Renal cortex interstitium (tissue), 15 donors: Measurements from ENCODE around the gene OR51A7. TPM values are rescaled to one million over a fixed set of nuclear protein-coding genes. Genes with fewer than 3 reads are reported as not detected.
A peak's percentile ranks its signal among the peaks of the same experiment; 100 is the strongest.
"Not testable (repeated sequence)": the region's sequence is repeated elsewhere in the genome, so short reads cannot be mapped to it uniquely, and the experiment has no call there.

ENCODE experiments used
- DNase-seq, 11 donors: peaks; one replicate each; pipeline ENCODE4 v3.0.0-alpha.2; 2013; ENCODE audit warnings: low read depth in 9 of 11, low spot score in 4 of 11; ENCODE audit errors: extremely low read depth in 1 of 11
- long read RNA-seq, 16 experiments: transcript quantifications; one replicate each; lab custom pipeline, GENCODE V29; 2026
- polyA plus RNA-seq, 3 donors: library from polyadenylated mRNA; unstranded; fragments of 120-200 nt; gene quantifications; one replicate each; pipeline ENCODE4 v1.2.1, GENCODE V29; 2013; ENCODE audit not compliant: insufficient read length in 3 of 3

OR51A7 gene, protein sequence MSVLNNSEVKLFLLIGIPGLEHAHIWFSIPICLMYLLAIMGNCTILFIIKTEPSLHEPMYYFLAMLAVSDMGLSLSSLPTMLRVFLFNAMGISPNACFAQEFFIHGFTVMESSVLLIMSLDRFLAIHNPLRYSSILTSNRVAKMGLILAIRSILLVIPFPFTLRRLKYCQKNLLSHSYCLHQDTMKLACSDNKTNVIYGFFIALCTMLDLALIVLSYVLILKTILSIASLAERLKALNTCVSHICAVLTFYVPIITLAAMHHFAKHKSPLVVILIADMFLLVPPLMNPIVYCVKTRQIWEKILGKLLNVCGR
- not detected for polyA plus RNA-seq
- long read RNA-seq, donor 1: 0 reads
- long read RNA-seq, donor 2: 0 reads
- long read RNA-seq, donor 3: 0 reads
- long read RNA-seq, donor 4: 0 reads
- long read RNA-seq, donor 5: 0 reads
- long read RNA-seq, donor 6: 0 reads
- long read RNA-seq, donor 7: 0 reads
- long read RNA-seq, donor 8: 0 reads
- long read RNA-seq, donor 9: 0 reads
- long read RNA-seq, donor 10: 0 reads
- long read RNA-seq, donor 11: 0 reads
- long read RNA-seq, donor 12: 0 reads
- long read RNA-seq, donor 13: 0 reads
- long read RNA-seq, donor 14: 0 reads
- long read RNA-seq, donor 15: 0 reads
- long read RNA-seq, donor 16: 0 reads

DNA sequence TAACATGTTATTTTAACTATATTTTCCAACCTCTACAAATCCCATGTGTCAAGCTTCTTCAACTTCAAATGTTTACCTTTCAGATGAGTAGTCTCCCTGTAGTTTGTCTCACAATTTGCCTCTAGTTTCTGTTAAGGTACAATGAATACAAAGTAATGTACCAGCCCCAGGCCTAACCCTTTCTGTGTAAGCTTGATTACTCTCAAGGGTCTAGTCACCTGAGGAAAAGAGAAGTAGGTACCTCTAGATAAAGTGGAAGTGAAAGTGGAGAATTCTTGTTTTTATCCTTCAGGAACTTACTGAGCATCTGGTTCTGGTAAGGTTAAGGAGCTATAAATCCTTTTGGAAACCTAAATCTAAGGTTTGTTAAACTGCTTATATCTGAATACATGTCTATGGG is at the start of gene OR51A7:
Gene OR51A7, plus strand, starts transcription at position 300 of the 400 bp plus-strand sequence. CDS start 3,587 bp downstream, outside the sequence.
- no peak for DNase-seq

DNA sequence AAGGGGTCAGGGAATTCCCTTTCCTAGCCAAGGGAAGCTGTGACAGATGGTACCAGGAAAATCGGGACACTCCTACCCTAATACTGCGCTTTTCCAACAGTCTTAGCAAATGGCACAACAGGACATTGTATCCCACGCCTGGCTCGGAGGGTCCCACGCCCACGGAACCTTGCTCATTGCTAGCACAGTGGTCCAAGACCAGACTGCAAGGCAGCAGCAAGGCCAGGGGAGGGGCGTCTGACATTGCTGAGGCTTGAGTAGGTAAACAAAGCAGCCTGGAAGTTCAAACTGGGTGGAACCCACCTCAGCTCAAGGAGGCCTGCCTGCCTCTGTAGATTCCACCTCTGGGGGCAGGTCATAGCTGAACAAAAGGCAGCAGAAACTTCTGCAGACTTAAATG is 49.3 kb upstream of the OR51A7 start:
- DNase-seq: not testable (repeated sequence)

DNA sequence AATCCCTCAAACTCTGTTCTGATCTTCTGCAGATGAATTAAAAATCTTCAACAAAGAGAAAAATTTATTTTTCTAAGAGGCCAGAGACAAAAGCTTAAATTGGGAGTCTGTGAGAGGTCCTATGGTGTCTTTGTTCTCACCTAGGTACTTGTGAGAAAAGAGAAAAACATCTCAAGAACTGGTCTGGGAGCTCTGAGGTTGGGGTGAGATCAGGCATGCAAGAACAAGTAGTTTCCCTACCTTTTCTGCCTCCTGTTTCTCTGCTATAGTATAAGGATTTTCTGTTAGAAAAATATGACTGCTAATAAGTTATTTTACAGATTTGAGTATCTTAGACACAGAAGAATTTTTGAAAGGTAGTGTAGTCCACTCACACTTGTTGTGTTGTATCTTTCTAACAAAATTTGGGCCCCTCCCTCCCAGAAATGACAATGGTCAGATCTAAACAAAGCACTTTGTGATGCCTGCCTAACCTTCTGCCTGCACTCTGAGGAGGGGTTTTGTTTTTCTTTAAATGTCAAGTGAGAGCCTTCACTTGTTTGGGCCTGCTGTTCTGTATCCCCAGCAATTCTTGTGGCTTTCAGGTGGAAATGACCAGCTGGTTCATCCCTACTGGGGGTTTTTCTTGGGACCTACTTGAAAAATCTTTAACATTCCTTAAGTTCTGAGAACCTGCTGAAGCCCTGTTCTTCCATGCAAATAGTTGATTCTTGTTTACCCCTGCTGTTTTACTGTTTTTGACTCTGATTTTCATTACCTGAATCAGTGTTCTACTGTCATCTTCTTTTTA is 40.9 kb upstream of the OR51A7 start:
- DNase-seq: no peak

DNA sequence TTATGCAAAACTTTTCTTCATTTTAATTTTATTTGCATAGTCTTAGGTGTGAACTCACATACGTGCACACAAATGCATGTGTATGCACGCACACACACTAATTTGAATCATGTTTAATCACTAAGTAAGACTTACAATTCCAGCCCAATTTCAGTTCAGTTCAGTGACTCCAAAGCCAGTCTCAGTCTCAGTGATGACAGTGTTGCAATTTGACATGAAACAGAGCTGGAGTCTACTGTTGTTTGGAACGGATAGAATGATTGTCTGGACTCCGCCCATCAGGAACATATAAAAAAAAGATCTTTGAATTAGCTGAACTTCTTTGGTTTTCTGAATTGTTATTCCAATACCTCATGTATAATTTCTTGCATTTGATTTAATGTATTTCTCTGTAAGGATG is 39.7 kb upstream of the OR51A7 start:
- no peak for DNase-seq

DNA sequence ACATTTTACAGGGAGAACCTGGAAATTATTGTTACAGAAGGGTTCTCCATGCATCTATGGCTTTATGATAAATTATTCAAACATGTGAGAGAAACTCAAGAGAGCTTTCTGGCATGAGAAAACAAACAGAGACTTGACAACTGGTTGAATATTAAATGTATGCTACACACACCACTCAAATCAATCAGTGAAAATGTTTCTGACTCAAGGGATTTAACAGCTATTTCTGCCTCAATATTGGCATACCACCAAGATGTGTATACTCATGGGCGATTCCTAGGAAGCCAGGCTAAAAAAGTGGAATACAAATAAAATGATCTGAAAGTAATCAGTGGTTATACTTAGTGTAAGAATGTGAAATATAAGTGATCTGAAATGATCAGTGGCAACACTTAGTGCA is 37.7 kb upstream of the OR51A7 start:
- no peak for DNase-seq

DNA sequence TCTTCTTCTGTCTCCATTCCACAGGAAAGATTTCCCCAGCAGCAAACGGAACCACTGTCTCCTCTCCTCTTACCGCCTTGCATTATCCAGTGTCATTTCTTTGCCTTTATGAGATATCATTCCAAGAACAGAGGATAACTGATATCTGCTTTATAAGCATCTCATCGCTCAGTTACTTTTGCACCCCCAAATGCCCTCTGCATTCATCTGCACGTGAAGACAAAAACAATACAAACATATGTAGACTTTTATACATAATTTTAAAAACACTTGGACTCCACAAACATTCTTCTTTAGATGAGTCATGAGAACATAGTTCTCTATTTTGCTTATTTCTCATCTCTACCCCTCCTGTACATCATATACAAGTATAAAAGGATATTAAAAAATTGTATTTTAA is 22.4 kb upstream of the OR51A7 start:
- DNase-seq: no peak

DNA sequence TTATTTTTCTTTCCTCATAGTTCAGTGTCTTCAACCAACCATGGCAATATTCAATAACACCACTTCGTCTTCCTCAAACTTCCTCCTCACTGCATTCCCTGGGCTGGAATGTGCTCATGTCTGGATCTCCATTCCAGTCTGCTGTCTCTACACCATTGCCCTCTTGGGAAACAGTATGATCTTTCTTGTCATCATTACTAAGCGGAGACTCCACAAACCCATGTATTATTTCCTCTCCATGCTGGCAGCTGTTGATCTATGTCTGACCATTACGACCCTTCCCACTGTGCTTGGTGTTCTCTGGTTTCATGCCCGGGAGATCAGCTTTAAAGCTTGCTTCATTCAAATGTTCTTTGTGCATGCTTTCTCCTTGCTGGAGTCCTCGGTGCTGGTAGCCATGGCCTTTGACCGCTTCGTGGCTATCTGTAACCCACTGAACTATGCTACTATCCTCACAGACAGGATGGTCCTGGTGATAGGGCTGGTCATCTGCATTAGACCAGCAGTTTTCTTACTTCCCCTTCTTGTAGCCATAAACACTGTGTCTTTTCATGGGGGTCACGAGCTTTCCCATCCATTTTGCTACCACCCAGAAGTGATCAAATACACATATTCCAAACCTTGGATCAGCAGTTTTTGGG is 21.6 kb upstream of the OR51A7 start, which contains the start of gene OR51T1:
Gene OR51T1, plus strand, starts transcription at position 41 of the 641 bp plus-strand sequence. Its CDS starts 0 bp downstream, at position 41.
- DNase-seq: peak in 5 of 11 donors; percentile 3 to 12 (median 6)

DNA sequence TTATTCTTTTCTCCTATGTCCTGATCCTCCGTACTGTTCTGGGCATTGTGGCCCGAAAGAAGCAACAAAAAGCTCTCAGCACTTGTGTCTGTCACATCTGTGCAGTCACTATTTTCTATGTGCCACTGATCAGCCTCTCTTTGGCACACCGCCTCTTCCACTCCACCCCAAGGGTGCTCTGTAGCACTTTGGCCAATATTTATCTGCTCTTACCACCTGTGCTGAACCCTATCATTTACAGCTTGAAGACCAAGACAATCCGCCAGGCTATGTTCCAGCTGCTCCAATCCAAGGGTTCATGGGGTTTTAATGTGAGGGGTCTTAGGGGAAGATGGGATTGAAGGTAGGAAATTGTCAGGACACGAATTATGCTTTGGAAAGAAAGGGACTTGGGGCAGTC is 21.0 kb upstream of the OR51A7 start:
- DNase-seq: no peak

DNA sequence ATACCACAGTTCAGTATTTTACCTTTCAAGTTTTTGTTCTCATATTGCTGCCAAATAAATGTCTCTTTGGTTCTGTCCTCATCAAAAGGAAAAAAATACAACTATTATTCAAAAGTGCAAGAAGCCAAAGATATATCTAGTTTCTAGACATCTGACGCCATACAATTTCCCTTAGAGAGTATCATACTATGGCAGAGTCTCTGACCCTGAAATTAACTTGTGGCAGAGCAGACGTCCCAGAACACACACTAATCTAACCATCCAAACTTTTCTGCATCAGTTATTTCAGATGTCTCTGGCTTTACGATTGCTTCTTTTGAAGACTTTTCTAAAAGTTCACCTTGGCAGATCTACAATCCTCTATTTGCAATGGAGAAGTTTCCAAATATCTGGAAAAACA is 19.2 kb upstream of the OR51A7 start:
- DNase-seq: no peak

DNA sequence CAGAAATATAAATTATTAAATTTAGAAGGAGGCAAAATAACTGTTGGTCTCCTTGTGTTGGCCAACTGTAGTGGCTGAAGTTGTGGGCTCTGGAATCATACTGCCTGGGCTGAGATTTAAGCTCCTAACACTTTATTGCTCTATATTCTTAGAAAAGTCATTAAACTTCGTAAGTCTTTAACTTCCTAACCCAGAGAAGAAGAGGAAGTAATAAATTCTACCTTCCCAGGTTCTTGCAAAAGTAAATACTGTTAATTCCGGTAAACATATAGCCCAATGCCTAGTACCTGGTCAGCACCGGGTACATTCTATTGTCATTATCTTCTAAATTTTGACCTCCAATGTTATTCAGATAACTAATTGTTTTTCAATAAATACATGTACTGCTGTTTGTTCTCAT is 17.4 kb upstream of the OR51A7 start:
- no peak for DNase-seq

DNA sequence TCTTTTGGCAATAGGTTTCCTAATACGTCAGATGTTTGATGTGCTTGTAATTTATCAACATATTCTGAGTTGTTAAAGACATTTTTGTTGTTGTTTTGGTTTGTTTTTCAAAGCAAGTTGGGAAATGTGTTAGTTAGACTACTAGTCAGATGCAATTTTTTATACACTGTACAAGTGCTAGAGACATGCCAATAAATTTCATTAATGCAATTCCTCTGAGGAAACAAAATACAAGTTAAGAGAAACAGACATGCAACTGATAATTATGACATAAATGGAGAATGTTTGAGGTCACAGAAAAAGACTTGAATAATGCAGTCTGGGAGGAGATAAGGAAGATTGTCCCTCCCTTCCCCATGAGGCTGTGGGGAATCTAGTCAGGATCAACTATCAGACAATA is 16.0 kb upstream of the OR51A7 start:
- DNase-seq: no peak

DNA sequence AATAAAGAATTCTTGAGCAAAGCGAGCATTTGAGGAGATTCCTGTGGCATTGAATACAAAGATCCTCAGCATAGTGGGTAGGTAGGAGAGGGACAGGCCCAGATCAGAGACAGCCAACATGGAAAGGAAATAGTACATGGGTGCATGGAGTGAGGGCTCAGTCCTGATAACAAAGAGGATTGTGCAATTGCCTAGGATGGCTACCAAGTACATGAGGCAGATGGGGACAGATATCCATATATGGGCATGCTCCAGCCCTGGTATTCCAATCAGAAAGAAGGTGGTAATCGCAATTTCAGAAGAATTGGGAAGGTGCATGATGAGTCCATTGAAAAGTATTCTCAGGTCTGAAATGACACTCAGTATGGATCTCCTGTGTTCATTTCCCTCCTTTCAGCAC is 13.3 kb upstream of the OR51A7 start:
- no peak for DNase-seq

DNA sequence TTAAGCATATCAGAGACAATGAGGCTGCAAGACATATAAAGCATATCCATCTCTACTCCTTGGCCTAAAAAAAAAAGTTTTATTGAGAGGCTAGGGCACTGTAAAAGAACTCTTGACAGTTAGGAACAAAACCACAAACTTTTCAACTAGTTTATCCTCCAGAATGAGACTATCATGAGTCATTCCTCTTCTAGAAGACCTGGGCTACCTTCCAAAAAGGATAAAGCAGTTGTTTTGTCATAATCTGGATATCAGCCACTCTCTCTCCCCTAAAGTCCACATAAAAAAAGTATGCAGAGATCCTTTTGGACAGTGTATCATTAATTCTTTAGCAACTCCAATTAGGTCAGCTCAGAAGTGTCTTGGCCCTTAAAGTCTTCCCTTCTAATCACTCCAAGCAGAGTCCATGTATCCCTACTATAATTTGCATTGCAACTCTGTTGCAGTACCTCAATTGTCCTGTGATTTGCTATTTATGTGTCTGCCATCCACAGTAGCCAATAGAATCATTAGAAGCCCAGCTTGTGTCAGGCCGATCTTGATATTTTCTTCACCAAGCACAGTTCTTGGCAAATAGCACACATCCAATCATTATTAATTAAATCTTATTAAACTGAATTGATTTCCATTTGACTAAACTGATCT is 11.5 kb upstream of the OR51A7 start:
- no peak for DNase-seq

DNA sequence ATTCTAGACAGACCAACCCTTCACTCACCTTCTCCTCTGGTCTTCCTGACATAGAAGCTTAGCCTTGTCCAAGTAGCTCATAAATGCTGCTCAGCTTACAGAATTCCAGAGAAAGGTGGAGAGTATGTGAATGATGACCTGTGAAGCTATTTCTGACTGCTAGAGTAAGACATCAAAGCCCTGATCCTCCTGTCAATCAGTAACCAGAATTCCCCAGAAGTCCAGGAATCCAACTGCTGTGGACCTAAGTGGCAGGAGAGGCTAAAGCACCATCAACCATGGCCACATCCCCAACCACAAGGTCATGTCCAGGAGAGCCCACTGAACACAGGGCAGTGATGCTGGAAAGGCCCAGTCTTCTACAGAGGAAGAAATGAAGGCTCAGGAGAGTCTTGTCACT is 13.0 kb downstream of the OR51A7 start:
- peak in 6 of 11 donors; percentile 1 to 25 (median 10) for DNase-seq

DNA sequence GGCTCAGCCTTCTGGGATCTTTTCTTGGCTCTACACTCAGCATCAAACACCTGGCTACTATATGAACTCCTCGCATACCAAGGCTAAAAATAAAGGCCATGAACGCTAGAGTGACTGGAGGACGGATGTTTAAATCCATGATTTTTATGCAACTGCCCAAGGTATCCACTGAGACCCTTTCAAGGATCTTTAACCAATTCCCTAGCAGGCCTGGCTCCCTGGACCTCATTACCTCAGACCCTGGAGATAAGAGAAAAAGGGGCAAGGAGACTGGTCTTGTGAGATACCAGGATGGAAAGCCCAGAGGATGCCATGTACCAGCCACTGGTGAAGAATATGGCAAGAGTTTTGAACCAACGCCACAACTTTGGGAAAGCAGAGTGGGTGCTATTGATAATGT is 15.7 kb downstream of the OR51A7 start, which contains the start of gene OR51G2:
Gene OR51G2, minus strand, starts transcription at position 101 of the 400 bp plus-strand sequence. CDS start 3,687 bp downstream, outside the sequence.
- no peak for DNase-seq

DNA sequence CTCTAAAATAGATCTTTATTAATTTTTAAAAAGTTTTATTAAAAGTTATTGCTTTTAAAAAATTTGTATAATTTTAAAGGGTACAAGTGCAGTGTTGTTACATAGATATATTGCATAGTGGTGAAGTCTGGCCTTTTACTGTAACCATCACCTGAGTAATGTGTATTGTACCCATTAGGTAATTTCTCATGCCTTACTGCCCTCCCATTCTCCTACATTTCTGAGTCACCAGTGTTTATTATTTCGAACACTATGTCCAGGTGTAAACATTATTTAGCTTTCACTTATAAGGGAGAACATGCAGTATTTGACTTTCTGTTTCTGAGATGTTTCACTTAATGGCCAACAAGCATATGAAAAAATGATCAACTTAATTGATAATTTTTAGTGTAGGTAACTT is 18.2 kb downstream of the OR51A7 start:
- no peak for DNase-seq

DNA sequence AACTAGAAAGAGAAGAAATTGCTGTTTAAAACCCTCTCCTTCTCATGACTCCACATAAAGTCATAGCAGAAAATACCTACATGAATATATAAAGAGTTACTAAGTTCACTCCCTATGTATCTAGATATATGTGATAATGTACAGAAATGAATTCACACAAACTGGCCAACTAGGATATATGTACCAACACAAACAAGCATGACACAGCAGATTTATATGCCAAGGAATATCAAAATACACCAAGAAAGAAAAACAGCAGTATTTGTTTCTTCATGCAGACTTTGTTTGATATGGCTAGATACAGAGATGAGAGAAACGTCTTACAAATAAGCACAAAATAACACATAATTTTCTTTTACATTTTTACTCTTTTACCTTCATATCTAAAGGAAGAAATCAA is 18.7 kb downstream of the OR51A7 start:
- no peak for DNase-seq

DNA sequence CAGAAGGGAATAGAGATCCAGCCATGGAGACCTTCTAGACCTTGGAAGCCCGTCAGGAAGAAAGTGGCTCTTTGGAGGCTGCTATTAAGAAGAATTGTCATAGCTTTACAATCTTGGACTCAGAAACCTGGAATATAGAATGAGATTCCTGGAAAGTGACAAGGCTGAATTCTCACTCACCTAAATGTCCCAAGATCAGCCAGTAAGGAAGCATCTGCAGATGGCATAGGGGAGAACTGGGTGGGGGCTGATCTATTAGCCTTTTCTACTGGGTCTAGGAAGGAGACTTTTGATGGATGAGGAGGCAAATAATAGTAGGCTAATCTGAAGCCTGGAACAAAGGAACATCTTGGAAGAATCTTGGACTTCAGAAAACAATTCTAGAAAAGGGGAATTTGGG is 20.7 kb downstream of the OR51A7 start, which contains the start of gene OR51G1:
Gene OR51G1, minus strand, starts transcription at position 101 of the 400 bp plus-strand sequence. Its CDS starts 0 bp downstream, at position 101.
- DNase-seq: no peak

DNA sequence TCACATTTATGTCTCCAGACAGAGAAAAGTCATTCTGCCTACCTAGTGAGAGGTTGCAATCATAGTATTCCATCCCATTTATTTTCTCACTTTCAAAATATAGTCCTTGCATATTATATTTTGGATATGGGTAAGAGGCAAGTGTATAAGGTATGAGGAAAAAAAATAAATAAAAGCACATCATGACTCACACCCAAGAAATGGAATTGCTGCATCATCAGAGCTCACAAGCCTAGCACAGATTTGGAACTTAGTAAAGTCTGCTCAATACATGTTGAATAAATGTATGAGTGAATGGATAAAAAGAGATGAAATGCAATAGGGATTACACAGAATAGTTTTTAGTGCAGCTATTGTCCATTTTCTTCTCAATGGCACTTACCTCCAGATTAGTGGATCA is 23.0 kb downstream of the OR51A7 start:
- no peak for DNase-seq
